ENCODE measurements around the gene MAIP1.

The MAIP1 gene

GRCh38 chr2:200005675-200006074 is 50.3 kb downstream of the MAIP1 start:
- DNase-seq (ENCODE audit: low read depth in 1 of 2, low spot score in 1 of 2) = no peak
- no peak for TF ChIP-seq POLR2AphosphoS5 (IDR thresholded peaks at IDR 0.05; ENCODE audit: low read depth)
- no peak for TF ChIP-seq REST (IDR thresholded peaks at IDR 0.05; ENCODE audit: insufficient replicate concordance, low read depth)
- no peak for TF ChIP-seq GABPA (IDR thresholded peaks at IDR 0.05; ENCODE audit: low read depth)
- TF ChIP-seq, protein P1, sequence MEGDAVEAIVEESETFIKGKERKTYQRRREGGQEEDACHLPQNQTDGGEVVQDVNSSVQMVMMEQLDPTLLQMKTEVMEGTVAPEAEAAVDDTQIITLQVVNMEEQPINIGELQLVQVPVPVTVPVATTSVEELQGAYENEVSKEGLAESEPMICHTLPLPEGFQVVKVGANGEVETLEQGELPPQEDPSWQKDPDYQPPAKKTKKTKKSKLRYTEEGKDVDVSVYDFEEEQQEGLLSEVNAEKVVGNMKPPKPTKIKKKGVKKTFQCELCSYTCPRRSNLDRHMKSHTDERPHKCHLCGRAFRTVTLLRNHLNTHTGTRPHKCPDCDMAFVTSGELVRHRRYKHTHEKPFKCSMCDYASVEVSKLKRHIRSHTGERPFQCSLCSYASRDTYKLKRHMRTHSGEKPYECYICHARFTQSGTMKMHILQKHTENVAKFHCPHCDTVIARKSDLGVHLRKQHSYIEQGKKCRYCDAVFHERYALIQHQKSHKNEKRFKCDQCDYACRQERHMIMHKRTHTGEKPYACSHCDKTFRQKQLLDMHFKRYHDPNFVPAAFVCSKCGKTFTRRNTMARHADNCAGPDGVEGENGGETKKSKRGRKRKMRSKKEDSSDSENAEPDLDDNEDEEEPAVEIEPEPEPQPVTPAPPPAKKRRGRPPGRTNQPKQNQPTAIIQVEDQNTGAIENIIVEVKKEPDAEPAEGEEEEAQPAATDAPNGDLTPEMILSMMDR (IDR thresholded peaks at IDR 0.05; ENCODE audit: insufficient read depth, low read length) = no peak
- no peak for TF ChIP-seq SPI1 (IDR thresholded peaks at IDR 0.05; ENCODE audit: borderline replicate concordance, low read depth)
- H3K27me3 ChIP-seq (ENCODE audit: insufficient read depth, poor library complexity, severe bottlenecking) = peaks cover 2% of the 10 kb centered on the region
- no peak overlapping the region for H3K27ac ChIP-seq (replicated peaks)
- H3K4me3 ChIP-seq (replicated peaks; ENCODE audit: insufficient read depth, low read length) = no peak overlapping the region

- DNase-seq (ENCODE audit: low read depth in 1 of 2, low spot score in 1 of 2) = no peak
- H3K27ac ChIP-seq (replicated peaks) = no peak overlapping the region
- TF ChIP-seq REST (IDR thresholded peaks at IDR 0.05; ENCODE audit: insufficient replicate concordance, low read depth) = no peak
- no peak for TF ChIP-seq SPI1 (IDR thresholded peaks at IDR 0.05; ENCODE audit: borderline replicate concordance, low read depth)
- no peak for TF ChIP-seq GABPA (IDR thresholded peaks at IDR 0.05; ENCODE audit: low read depth)
- TF ChIP-seq, protein P1 (IDR thresholded peaks at IDR 0.05; ENCODE audit: insufficient read depth, low read length) = no peak
- no peak overlapping the region for H3K4me3 ChIP-seq (replicated peaks; ENCODE audit: insufficient read depth, low read length)
- H3K27me3 ChIP-seq (ENCODE audit: insufficient read depth, poor library complexity, severe bottlenecking) = peaks cover 2% of the 10 kb centered on the region
These were observed 51.9 kb downstream of the MAIP1 start for GRCh38 chr2:200007306-200007705.

DNA sequence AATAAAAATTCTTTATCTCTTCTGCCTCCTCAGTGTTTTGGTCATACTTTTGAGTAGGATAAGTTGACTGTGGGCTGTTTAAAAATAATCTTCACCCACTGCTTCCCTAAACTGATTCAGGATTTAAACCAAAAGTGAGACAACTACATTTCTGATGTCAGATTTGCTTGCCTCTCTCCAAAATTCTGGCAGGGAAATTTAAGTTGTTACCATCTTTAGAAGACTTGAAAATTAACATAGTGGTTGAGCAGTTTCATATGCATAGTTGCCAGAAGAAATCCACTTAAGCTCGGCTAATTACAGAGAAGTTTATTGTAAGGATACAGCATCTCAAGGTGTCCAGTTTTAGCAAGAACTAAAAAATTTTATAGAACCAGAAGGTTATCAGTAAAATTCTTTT is 57.0 kb downstream of the MAIP1 start:
- Histone ChIP-seq H3K4me3 (replicated peaks; ENCODE audit: insufficient read depth, low read length) (no peak overlapping the region), H3K27me3 (ENCODE audit: insufficient read depth, poor library complexity, severe bottlenecking) (peaks cover under 1% of the 10 kb centered on the region), H3K27ac (replicated peaks) (no peak overlapping the region)
- TF ChIP-seq SPI1 (IDR thresholded peaks at IDR 0.05; ENCODE audit: borderline replicate concordance, low read depth) (no peak), POLR2AphosphoS5 (IDR thresholded peaks at IDR 0.05; ENCODE audit: low read depth) (no peak), REST (IDR thresholded peaks at IDR 0.05; ENCODE audit: insufficient replicate concordance, low read depth) (no peak)
- TF ChIP-seq, protein P1 (IDR thresholded peaks at IDR 0.05; ENCODE audit: insufficient read depth, low read length) = no peak
- no peak for DNase-seq (ENCODE audit: low read depth in 1 of 2, low spot score in 1 of 2)
